ENCODE measurements around the gene DOCK11.

DNA sequence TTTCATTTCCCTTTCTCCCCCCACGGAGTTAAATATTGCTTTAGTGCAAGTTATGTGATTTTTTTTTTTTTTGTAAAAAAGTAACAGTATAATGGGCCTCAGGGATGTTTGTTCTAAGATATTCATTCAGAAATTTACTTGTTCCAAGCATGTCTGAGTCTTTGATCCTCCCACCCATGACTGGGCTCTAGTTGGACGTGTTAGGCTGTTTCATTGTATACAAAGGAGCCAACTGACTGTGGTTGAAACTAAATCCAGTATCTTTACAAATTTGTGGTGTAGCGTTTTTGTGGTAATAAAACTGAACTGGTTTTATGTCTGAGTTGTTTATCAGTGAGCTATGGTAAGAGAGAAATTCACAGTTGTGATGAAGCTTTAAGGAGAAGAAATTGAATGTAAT lies 74.1 kb downstream of the DOCK11 start:
- TF ChIP-seq, protein P1, sequence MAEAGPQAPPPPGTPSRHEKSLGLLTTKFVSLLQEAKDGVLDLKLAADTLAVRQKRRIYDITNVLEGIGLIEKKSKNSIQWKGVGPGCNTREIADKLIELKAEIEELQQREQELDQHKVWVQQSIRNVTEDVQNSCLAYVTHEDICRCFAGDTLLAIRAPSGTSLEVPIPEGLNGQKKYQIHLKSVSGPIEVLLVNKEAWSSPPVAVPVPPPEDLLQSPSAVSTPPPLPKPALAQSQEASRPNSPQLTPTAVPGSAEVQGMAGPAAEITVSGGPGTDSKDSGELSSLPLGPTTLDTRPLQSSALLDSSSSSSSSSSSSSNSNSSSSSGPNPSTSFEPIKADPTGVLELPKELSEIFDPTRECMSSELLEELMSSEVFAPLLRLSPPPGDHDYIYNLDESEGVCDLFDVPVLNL (IDR thresholded peaks at IDR 0.05; ENCODE audit: low read depth, low read length): no peak
- no peak for TF ChIP-seq EZH2 (IDR thresholded peaks at IDR 0.05; ENCODE audit: borderline replicate concordance, control insufficient read depth, low read depth, low read length)
- TF ChIP-seq HDAC2 (IDR thresholded peaks at IDR 0.05): no peak
- no peak for TF ChIP-seq POLR2AphosphoS5 (IDR thresholded peaks at IDR 0.05; ENCODE audit: low read length)
- no peak for TF ChIP-seq RCOR1 (conservative IDR thresholded peaks at IDR 0.05; ENCODE audit: low read depth, low read length)
- no peak for TF ChIP-seq TCF12 (IDR thresholded peaks at IDR 0.05; ENCODE audit: low read depth, low read length)
- TF ChIP-seq GABPA (IDR thresholded peaks at IDR 0.05; ENCODE audit: low read depth): no peak
- TF ChIP-seq, protein P2, sequence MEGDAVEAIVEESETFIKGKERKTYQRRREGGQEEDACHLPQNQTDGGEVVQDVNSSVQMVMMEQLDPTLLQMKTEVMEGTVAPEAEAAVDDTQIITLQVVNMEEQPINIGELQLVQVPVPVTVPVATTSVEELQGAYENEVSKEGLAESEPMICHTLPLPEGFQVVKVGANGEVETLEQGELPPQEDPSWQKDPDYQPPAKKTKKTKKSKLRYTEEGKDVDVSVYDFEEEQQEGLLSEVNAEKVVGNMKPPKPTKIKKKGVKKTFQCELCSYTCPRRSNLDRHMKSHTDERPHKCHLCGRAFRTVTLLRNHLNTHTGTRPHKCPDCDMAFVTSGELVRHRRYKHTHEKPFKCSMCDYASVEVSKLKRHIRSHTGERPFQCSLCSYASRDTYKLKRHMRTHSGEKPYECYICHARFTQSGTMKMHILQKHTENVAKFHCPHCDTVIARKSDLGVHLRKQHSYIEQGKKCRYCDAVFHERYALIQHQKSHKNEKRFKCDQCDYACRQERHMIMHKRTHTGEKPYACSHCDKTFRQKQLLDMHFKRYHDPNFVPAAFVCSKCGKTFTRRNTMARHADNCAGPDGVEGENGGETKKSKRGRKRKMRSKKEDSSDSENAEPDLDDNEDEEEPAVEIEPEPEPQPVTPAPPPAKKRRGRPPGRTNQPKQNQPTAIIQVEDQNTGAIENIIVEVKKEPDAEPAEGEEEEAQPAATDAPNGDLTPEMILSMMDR (IDR thresholded peaks at IDR 0.05 in 2 of 3, conservative IDR thresholded peaks at IDR 0.05 in 1 of 3; ENCODE audit: control insufficient read depth in 2 of 3, extremely low read depth in 1 of 3, insufficient read depth in 1 of 3, low read depth in 3 of 3, low read length in 3 of 3): no peak
